Upper lobe of right lung (tissue), 1 donor: ENCODE data around the gene CD180. TPM values are rescaled to one million over a fixed set of nuclear protein-coding genes. Genes with fewer than 3 reads are reported as not detected.
"Not testable (repeated sequence)": the region's sequence is repeated elsewhere in the genome, so short reads cannot be mapped to it uniquely, and the experiment has no call there.

Experiments
- ATAC-seq: fragments of 200-7000 bp; cut with Tn5 transposase; one replicate; pipeline ENCODE4 v1.9.1; 2020; ENCODE audit warnings: mild to moderate bottlenecking, moderate library complexity
- DNase-seq: peaks from one replicate; pipeline ENCODE4 v3.0.0-alpha.2; 2020
- H3K27ac ChIP-seq: fragments of 200-600 bp; one replicate; pipeline ENCODE4 v1.8.0; 2022
- H3K27me3 ChIP-seq: fragments of 200-600 bp; one replicate; pipeline ENCODE4 v1.8.0; 2022; ENCODE audit warnings: mild to moderate bottlenecking
- H3K36me3 ChIP-seq: fragments of 200-600 bp; one replicate; pipeline ENCODE4 v1.8.0; 2022
- H3K4me1 ChIP-seq: fragments of 200-600 bp; one replicate; pipeline ENCODE4 v1.8.0; 2022
- H3K4me3 ChIP-seq: fragments of 200-600 bp; one replicate; pipeline ENCODE4 v1.8.0; 2022; ENCODE audit warnings: mild to moderate bottlenecking
- H3K9me3 ChIP-seq: fragments of 200-600 bp; one replicate; pipeline ENCODE4 v1.8.0; 2022
- CTCF ChIP-seq: fragments of 200-600 bp; IDR thresholded peaks from one replicate; pipeline ENCODE4 v1.8.0; 2022; ENCODE audit warnings: antibody characterized with exemption
- intact Hi-C: fragments of 100-400 bp; cut with DNase I; formaldehyde crosslinking; loops from one replicate; pipeline ENCODE4 v1.11.0; 2022
- total RNA-seq: library from RNA; stranded (reverse); fragmentation: NEBNext Ultra II Directional; extraction: Animal tissue kit (Norgen Biotek cat#: 25700); gene quantifications from one replicate; pipeline ENCODE4 v1.2.1, GENCODE V29; 2021
- donor health status: DM: no; HTN: yes; CAD: no; lungs with severe emphysema.

The CD180 gene
- total RNA-seq, 1 donor from 2014 or later: 3.0 TPM

GRCh38 chr5:67179697-67180361, 16.8 kb downstream of the CD180 start:
- H3K9me3 ChIP-seq: peaks cover 12% of the 10 kb centered on the region
- no peaks in the 10 kb centered on the region for H3K27me3 ChIP-seq
- no peaks in the 10 kb centered on the region for H3K36me3 ChIP-seq
- H3K27ac ChIP-seq: no peak overlapping the region
- DNase-seq (no peak), ATAC-seq (no peak)
- intact Hi-C loops: no loop called here
- no peak for TF ChIP-seq CTCF
- H3K4me3 ChIP-seq: no peak overlapping the region
- H3K4me1 ChIP-seq: peaks cover 18% of the 10 kb centered on the region

GRCh38 chr5:67178966-67179365, 17.6 kb downstream of the CD180 start:
- no peak for TF ChIP-seq CTCF
- H3K4me1 ChIP-seq: peaks cover 18% of the 10 kb centered on the region

GRCh38 chr5:67178085-67178484, 18.5 kb downstream of the CD180 start:
- intact Hi-C loops: no loop called here
- H3K36me3 ChIP-seq: no peaks in the 10 kb centered on the region
- H3K27me3 ChIP-seq: no peaks in the 10 kb centered on the region
- no peak overlapping the region for H3K27ac ChIP-seq
- TF ChIP-seq CTCF: no peak
- H3K4me3 ChIP-seq: no peak overlapping the region
- H3K4me1 ChIP-seq: peaks cover 13% of the 10 kb centered on the region
- peaks cover 12% of the 10 kb centered on the region for H3K9me3 ChIP-seq
- DNase-seq (no peak), ATAC-seq (peak; percentile 60)

More at GRCh38 chr5:67178966-67179365, 17.6 kb downstream of the CD180 start:
- DNase-seq (no peak), ATAC-seq (peak; percentile 19)
- Histone ChIP-seq H3K27me3 (no peaks in the 10 kb centered on the region), H3K27ac (no peak overlapping the region), H3K9me3 (peaks cover 12% of the 10 kb centered on the region), H3K36me3 (no peaks in the 10 kb centered on the region), H3K4me3 (no peak overlapping the region)
- intact Hi-C loops: no loop called here

- intact Hi-C loops: no loop called here
- Histone ChIP-seq H3K4me1 (peaks cover 8% of the 10 kb centered on the region), H3K27me3 (no peaks in the 10 kb centered on the region), H3K27ac (no peak overlapping the region), H3K36me3 (no peaks in the 10 kb centered on the region), H3K4me3 (no peak overlapping the region), H3K9me3 (peaks cover 12% of the 10 kb centered on the region)
- no peak for TF ChIP-seq CTCF
- ATAC-seq (no peak), DNase-seq (no peak)
These were observed 19.7 kb downstream of the CD180 start for GRCh38 chr5:67176936-67177335.

- Histone ChIP-seq H3K27me3 (no peaks in the 10 kb centered on the region), H3K9me3 (peaks cover 12% of the 10 kb centered on the region), H3K4me3 (no peak overlapping the region), H3K27ac (no peak overlapping the region), H3K36me3 (no peaks in the 10 kb centered on the region), H3K4me1 (no peaks in the 10 kb centered on the region)
- ATAC-seq (no peak), DNase-seq (no peak)
- TF ChIP-seq CTCF: no peak
- intact Hi-C loops: no loop called here
These were observed 22.6 kb downstream of the CD180 start for GRCh38 chr5:67173959-67174358.

GRCh38 chr5:67173351-67173750, 23.2 kb downstream of the CD180 start:
- H3K36me3 ChIP-seq, H3K4me1 ChIP-seq, DNase-seq, intact Hi-C loops, H3K27me3 ChIP-seq, H3K27ac ChIP-seq, ATAC-seq, H3K4me3 ChIP-seq: not testable (repeated sequence)
- H3K9me3 ChIP-seq: peaks cover 12% of the 10 kb centered on the region
